ENCODE data around the gene GRID1. TPM values are rescaled to one million over a fixed set of nuclear protein-coding genes. Genes with fewer than 3 reads are reported as not detected.

The GRID1 gene
- total RNA-seq, 1 experiment from 2014 or later = 0.37 TPM

GRCh38 chr10:86224354-86225102 lies 142.1 kb downstream of the GRID1 start:
- ChIA-PET CTCF (interaction anchor here (1.2 to 1.7 kb wide), 4 partner anchors 46 to 124 kb away, joined by 3 to 7 read pairs (median 4); no protein-coding TSS in a partner anchor), POLR2A (interaction anchor here (0.6 kb wide), 1 partner anchor 166 kb away, joined by 4 read pairs; no protein-coding TSS in a partner anchor)
- Mint-ChIP-seq H3K4me1 (peaks cover 15% of the 10 kb centered on the region), H3K9me3 (no peaks in the 10 kb centered on the region), H3K27ac (no peak overlapping the region; the same call in 1 of the 2 replicates), H3K36me3 (no peaks in the 10 kb centered on the region), H3K4me3 (no peak overlapping the region), H3K27me3 (ENCODE audit: low read depth) (no peaks in the 10 kb centered on the region; the same call in 1 of the 2 replicates)
- no peak for ATAC-seq
- no peak for TF ChIP-seq TP53 (CRISPR knock-in tag; IDR thresholded peaks at IDR 0.05)
- TF ChIP-seq NFATC4 (CRISPR knock-in tag; IDR thresholded peaks at IDR 0.05) = no peak
- TF ChIP-seq MXD4 (CRISPR knock-in tag; IDR thresholded peaks at IDR 0.05; ENCODE audit: borderline replicate concordance) = no peak
- TF ChIP-seq ATF1 (CRISPR knock-in tag; IDR thresholded peaks at IDR 0.05) = no peak
- TF ChIP-seq FOXK1 (CRISPR knock-in tag; IDR thresholded peaks at IDR 0.05) = no peak
- no peak for TF ChIP-seq GRHL2 (CRISPR knock-in tag; IDR thresholded peaks at IDR 0.05; ENCODE audit: insufficient replicate concordance, severe bottlenecking)
- TF ChIP-seq USF2 (CRISPR knock-in tag; IDR thresholded peaks at IDR 0.05) = no peak
- no peak for TF ChIP-seq ZNF121 (CRISPR knock-in tag; IDR thresholded peaks at IDR 0.05)
- TF ChIP-seq ZNF281 (CRISPR knock-in tag; IDR thresholded peaks at IDR 0.05) = no peak
- TF ChIP-seq MLX (CRISPR knock-in tag; IDR thresholded peaks at IDR 0.05) = no peak
- TF ChIP-seq FOXJ3 (CRISPR knock-in tag; IDR thresholded peaks at IDR 0.05; ENCODE audit: borderline replicate concordance) = no peak
- no peak for TF ChIP-seq STAT6 (CRISPR knock-in tag; conservative IDR thresholded peaks at IDR 0.05; ENCODE audit: low read depth)
- no peak for TF ChIP-seq AFF4 (CRISPR knock-in tag; IDR thresholded peaks at IDR 0.05; ENCODE audit: borderline replicate concordance)
- no peak for TF ChIP-seq CBFB (CRISPR knock-in tag; IDR thresholded peaks at IDR 0.05; ENCODE audit: low read depth)
- TF ChIP-seq MYBL2 (CRISPR knock-in tag; IDR thresholded peaks at IDR 0.05) = no peak
- TF ChIP-seq ZNF219 (CRISPR knock-in tag; IDR thresholded peaks at IDR 0.05; ENCODE audit: borderline replicate concordance) = no peak
- no peak for TF ChIP-seq ATF6 (CRISPR knock-in tag; IDR thresholded peaks at IDR 0.05)
- no peak for DNase-seq (ENCODE audit: low spot score)

Measured in WTC11 (cell line).